ENCODE measurements around the gene GOLGA8J.
"Not testable (repeated sequence)": the region's sequence is repeated elsewhere in the genome, so short reads cannot be mapped to it uniquely, and the experiment has no call there.

The GOLGA8J gene, protein sequence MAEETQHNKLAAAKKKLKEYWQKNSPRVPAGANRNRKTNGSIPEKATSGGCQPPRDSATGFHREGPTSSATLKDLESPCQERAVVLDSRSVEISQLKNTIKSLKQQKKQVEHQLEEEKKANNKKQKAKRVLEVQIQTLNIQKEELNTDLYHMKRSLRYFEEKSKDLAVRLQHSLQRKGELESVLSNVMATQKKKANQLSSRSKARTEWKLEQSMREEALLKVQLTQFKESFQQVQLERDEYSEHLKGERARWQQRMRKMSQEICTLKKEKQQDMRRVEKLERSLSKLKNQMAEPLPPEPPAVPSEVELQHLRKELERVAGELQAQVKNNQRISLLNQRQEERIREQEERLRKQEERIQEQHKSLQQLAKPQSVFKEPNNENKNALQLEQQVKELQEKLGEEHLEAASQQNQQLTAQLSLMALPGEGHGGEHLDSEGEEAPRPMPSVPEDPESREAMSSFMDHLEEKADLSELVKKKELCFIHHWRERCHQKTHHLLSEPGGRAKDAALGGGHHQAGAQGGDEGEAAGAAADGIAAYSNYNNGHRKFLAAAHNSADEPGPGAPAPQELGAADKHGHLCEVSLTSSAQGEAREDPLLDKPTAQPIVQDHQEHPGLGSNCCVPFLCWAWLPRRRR

DNA sequence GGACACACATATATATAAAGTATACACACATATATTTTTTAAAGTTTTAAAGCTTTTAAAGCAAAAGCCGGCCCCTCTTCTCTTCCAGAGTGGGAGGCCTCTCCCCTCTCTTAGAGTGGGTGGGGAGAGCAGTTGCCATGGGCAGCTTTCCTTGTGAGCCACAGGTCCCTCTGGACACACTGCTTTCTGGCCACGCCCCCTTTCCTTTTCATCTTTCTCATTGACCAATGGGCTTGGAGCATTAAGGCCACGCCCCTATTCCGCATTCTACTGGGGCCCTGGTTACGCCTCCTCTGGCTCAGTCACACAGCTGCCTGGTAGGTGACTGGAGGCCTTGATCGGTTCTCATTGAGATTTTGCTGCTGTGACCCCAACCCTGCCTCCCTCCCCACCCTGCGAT lies at the start of gene GOLGA8J:
Gene GOLGA8J, plus strand, starts transcription at position 301 of the 400 bp plus-strand sequence. Its CDS starts 98 bp downstream, at position 399.
- DNase-seq, result not testable (repeated sequence)

DNA sequence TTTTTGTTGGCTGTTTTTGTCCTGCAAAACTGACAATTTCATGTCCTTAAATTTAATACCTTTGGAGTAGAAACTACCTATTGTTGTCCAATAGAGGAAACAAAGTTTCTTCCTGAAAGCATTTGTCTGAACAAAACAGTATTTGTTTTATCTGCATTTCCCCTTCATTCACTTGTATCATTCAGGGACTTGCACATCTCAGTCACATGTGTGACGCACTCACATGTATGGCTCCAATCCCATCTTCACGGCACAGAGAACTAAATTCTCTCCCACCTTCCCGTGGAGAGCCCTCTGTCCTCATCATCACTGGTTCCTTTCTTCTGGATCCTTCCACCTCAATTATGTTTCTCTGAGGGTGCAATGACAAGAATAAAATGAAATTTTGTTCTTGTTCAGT lies 49.5 kb upstream of the GOLGA8J start:
- DNase-seq, result no peak
- TF ChIP-seq GATA1 (IDR thresholded peaks at IDR 0.05; ENCODE audit: low read depth, low read length) (no peak), POLR2A (IDR thresholded peaks at IDR 0.05; ENCODE audit: low read length) (no peak)

DNA sequence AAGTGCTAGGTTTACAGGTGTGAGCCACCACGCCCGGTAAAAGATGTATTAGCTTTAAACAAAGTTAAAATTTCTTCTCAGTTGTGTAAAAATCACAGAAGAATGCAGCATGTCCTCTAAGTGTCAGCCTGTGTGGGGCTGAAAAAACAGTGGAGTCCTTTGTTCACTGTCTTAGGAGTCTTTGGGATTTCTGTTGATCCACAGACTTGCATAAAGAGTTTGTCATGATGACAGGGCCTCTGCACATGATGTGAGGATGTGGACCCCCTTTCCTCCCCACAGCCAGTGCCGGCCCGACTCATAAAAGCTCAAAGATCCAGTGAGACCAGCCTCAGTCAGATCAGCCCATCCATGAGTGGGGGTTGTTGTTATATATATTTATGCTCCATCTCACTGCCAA lies 49.0 kb upstream of the GOLGA8J start:
- DNase-seq, result no peak
- no peak for TF ChIP-seq GATA1 (IDR thresholded peaks at IDR 0.05; ENCODE audit: low read depth, low read length)
- no peak for TF ChIP-seq POLR2A (IDR thresholded peaks at IDR 0.05; ENCODE audit: low read length)

DNA sequence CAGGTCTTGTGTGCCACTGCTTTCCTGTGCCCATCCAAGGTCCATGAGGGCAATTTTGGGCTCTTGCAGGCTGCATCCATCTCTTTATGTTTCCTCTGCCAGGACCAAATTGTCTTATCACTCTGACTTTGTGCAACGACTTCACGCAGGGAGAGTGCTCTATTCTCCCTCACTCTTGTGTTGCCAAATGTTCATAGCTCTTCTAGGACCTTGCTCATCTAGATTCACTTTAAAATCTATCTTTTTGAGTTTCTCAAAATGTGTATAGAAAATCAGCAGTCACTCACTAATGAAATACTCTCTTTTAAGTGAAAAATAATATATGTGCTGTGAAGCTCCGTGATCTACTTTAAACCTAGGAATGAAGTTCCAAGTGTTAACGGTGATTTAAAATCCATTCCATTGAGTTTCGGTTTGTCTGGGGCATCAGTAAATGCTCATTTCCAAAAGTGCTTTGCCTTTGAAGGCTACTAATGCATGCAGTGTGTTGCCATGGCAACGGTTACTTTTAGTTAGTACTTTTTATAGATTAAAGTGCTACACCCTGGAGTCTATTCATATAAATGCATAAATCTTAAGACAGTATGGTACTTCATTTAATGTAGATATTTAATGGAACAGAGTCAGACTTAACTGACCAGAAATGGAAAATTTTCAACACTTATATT lies 46.6 kb upstream of the GOLGA8J start:
- DNase-seq, result no peak
- TF ChIP-seq GATA1 (IDR thresholded peaks at IDR 0.05; ENCODE audit: low read depth, low read length), result no peak
- no peak for TF ChIP-seq POLR2A (IDR thresholded peaks at IDR 0.05; ENCODE audit: low read length)

DNA sequence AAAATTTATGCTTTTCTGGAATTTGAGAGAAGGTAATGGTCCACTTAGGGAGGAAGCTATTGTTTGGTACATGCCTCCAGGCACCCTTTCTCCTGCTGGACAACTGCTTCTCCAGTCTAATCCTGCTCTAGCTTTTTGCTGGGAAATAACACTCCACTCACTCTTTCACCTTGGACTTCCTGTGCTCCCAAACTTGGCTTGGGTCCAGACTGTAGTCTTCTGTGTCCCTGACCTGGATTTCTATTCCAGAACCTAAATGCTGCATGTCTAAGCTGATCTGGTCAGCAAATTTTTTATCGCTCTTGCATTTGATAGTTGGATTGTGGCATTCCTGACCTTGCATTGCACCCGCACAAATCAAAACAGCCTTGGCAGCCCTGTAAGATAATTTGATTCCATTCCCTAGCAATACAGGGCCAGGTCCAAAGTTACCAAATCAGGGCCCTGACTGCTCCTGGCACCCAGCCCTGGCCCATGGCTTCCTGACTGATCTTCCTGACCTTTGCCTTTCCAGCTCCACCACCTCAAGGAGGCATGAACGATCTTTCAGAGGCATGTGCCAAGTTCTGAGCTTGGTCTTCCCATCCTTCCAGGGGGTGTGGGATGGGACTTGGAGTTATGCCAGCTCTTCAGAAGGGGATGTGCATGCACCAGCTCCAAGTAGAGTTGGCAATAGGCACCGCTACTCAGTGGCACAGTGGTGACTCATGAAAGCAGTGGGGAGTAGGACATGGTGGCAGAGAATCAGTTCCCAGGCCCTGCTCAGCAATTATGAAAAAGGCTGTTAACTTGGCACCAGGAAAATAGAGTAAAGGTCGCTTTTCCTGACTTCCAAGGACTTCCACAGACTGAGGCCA lies 43.9 kb upstream of the GOLGA8J start:
- DNase-seq, result no peak
- TF ChIP-seq GATA1 (IDR thresholded peaks at IDR 0.05; ENCODE audit: low read depth, low read length) (no peak), POLR2A (IDR thresholded peaks at IDR 0.05; ENCODE audit: low read length) (no peak)

DNA sequence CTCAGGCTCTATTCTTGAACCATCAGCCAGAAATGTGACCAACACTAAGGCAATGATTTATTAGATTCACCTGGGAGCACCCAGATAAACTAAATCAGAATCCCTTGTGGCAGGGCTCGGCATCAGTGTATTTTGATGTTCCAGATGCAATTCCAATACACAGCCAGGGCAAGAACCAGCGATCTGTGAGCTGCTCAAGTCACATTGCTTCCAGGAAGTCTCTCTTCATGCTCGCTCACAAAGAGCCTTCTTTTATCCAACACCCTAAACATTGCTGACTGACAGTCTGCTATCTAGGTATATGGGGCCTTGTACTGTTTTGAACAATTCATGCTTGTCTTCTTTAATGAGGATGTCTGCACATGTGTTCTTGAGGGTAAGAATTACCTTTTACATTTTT lies 40.9 kb upstream of the GOLGA8J start:
- TF ChIP-seq POLR2A (IDR thresholded peaks at IDR 0.05; ENCODE audit: low read length) (no peak), GATA1 (IDR thresholded peaks at IDR 0.05; ENCODE audit: low read depth, low read length) (no peak)
- no peak for DNase-seq

DNA sequence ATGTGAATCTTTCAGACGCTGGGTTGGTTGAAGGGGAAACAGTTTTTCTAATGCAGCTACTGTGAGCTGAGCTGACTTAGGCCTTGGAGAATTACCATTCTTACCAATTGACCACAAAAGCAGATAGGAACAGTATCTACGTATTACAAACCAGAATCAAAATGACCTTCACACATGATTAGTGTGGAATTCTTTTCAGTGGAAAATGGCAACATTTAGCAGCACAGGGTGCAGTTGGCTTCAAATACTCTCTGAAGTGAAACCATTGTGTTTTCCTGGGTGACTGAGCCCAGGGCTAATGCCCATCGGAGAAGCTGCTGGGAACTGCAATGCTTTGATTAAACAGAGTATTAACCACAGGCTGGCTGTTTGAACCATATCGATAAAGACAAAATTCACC lies 40.2 kb upstream of the GOLGA8J start:
- DNase-seq, result no peak
- TF ChIP-seq POLR2A (IDR thresholded peaks at IDR 0.05; ENCODE audit: low read length) (no peak), GATA1 (IDR thresholded peaks at IDR 0.05; ENCODE audit: low read depth, low read length) (no peak)

DNA sequence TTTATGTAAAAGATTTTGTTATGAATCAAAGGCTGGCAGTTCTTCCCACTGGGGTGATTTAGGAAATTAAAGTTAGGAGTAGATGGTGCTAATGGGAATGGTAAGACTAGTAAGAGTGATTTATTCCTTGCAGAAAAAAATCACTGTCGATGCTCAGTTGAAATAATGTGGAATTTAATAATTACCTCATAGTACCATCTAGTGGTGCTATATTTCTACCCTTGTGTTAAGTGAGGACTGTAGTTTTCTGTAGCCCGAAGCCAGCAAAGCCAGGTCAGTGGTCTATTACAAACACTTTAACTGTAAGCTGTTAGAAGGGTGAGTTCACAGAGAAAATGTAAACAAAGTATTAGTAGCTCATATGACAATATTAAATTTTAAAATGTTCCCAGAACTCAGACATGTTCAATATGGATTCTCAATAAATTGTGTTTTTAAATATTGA lies 39.5 kb upstream of the GOLGA8J start:
- DNase-seq, result no peak
- TF ChIP-seq GATA1 (IDR thresholded peaks at IDR 0.05; ENCODE audit: low read depth, low read length) (no peak), POLR2A (IDR thresholded peaks at IDR 0.05; ENCODE audit: low read length) (no peak)

DNA sequence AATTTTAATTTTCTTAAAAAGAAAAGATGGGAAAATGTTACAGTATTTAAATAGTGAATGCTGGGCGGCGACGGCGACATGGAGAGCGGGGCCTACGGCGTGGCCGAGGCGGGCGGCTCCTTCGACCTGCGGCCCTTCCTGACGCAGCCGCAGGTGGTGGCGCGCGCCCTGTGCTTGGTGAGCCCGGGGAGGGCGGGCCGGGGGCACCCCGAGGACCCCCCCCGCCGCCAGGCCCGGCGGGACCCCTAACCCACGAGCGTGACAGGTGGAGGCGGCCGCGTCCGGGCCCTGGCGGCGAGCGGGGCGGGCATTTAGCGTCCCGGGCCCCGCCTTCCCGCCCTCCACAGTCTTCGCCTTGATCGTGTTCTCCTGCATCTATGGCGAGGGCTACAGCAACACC lies 38.4 kb upstream of the GOLGA8J start:
- TF ChIP-seq POLR2A (IDR thresholded peaks at IDR 0.05; ENCODE audit: low read length), result no peak
- no peak for TF ChIP-seq GATA1 (IDR thresholded peaks at IDR 0.05; ENCODE audit: low read depth, low read length)
- no peak for DNase-seq

DNA sequence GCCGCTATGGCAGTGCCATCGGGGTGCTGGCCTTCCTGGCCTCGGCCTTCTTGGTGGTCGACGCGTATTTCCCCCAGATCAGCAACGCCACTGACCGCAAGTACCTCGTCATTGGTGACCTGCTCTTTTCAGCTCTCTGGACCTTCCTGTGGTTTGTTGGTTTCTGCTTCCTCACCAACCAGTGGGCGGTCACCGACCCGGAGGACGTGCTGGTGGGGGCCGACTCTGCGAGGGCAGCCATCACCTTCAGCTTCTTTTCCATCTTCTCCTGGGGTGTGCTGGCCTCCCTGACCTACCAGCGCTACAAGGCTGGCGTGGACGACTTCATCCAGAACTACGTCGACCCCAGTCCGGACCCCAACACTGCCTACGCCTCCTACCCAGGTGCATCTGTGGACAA lies 37.9 kb upstream of the GOLGA8J start:
- not testable (repeated sequence) for DNase-seq

DNA sequence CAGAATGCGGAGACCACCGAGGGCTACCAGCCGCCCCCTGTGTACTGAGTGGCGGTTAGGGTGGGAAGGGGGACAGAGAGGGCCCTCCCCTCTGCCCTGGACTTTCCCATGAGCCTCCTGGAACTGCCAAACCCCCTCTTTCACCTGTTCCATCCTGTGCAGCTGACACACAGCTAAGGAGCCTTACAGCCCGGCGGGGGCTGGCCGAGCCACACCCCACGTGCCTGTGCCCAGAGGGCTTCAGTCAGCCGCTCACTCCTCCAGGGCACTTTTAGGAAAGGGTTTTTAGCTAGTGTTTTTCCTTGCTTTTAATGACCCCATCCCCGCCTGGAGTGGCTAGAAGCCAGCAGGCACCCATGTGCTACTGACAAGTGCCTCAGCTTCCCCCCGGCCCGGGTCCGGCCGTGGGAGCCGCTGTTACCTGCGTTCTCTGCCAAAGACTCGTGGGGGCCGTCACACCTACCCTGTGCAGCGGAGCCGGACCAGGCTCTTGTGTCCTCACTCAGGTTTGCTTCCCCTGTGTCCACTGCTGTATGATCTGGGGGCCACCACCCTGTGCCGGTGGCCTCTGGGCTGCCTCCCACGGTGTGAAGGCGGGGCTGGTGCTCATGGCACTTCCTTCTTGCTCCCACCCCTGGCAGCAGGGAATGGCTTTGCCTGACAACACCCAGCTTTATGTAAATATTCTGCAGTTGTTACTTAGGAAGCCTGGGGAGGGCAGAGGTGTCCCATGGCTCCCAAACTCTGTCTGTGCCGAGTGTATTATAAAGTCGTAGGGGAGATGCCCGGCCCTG lies 37.3 kb upstream of the GOLGA8J start:
- DNase-seq, result not testable (repeated sequence)

DNA sequence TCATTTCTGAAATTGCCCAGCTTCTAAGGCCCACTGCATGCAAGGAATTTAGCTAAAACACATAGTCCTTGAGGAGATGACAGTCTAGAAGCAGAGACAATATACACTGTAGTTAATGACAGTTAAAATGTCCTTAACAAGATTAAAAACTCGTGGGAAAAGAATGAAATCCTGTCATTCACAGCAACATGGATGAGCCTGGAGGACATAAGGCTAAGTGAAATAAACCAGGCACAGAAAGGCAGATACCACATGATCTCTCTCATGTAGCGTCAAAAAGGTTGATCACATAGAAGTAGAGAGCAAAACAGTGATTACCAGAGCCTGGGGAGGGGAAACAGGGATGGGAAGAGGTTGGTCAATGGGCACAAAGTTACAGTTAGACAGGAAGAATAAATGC lies 36.3 kb upstream of the GOLGA8J start:
- no peak for TF ChIP-seq POLR2A (IDR thresholded peaks at IDR 0.05; ENCODE audit: low read length)
- no peak for TF ChIP-seq GATA1 (IDR thresholded peaks at IDR 0.05; ENCODE audit: low read depth, low read length)
- no peak for DNase-seq

DNA sequence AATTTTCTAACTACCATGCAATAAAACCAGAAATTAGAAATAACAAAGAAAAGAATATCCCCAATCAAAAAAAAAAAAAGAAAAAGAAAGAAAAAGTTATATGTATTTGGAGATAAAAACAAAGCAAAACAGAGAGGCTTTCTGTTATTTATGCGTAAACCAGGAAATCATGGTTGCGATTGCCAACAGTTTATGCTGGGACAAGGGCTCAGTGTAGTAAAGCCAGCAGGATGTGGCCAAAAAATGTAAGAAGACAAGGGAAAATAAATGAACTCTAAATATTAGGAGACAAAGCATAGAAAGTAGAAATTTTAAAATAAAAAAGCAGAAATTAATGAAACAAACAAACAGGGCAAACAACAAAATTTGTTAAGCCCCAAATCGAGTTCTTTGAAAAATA lies 27.2 kb upstream of the GOLGA8J start:
- no peak for DNase-seq
- no peak for TF ChIP-seq POLR2A (IDR thresholded peaks at IDR 0.05; ENCODE audit: low read length)
- TF ChIP-seq GATA1 (IDR thresholded peaks at IDR 0.05; ENCODE audit: low read depth, low read length), result no peak
